ENCODE measurements around the gene ABHD17B. TPM values are rescaled to one million over a fixed set of nuclear protein-coding genes. Genes with fewer than 3 reads are reported as not detected.

Gene ABHD17B
- polyA plus RNA-seq, 2 donors = 8.1 to 9.8 TPM

DNA sequence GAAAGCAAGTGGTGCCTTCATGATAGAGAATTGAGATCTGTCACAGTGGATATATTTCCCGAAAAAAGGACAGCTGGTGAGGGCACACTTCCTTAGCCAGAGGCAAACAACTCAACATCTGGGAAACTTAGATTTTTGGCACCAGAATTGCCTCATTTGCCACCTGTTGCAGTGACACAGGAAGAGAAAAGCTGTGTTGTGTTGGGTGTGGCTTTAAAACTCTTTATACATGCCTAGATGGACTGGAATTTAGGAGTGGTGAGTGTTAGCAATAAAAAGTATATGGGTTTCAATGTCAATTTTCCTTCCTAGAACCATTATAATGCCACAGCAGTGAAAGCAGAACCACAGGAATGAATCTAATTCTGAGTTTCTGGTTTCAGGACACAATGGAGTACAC lies 80.1 kb downstream of the ABHD17B start:
- Histone ChIP-seq H3K4me1 (ENCODE audit: control insufficient read depth in 2 of 2, insufficient read depth in 2 of 2, low read length in 1 of 2) (no peaks in the 10 kb centered on the region), H3K27me3 (ENCODE audit: control insufficient read depth in 1 of 2, insufficient read depth in 2 of 2, low read length in 2 of 2) (no peaks in the 10 kb centered on the region), H3K9me3 (ENCODE audit: control insufficient read depth in 2 of 2, insufficient read depth in 1 of 2, low read depth in 1 of 2, low read length in 1 of 2) (no peaks in the 10 kb centered on the region), H3K27ac (ENCODE audit: low read depth in 2 of 2, low read length in 1 of 2) (no peak overlapping the region), H3K4me3 (ENCODE audit: low read depth in 1 of 2, low read length in 2 of 2) (no peak overlapping the region), H3K36me3 (ENCODE audit: control insufficient read depth in 2 of 2, insufficient read depth in 2 of 2, low read length in 1 of 2) (no peaks in the 10 kb centered on the region)
- 47 to 49% methylated on average over 1 of the region's 1 CpG for WGBS, 2 donors

- Histone ChIP-seq H3K4me1 (ENCODE audit: control insufficient read depth in 2 of 2, insufficient read depth in 2 of 2, low read length in 1 of 2) (no peaks in the 10 kb centered on the region), H3K27me3 (ENCODE audit: control insufficient read depth in 1 of 2, insufficient read depth in 2 of 2, low read length in 2 of 2) (no peaks in the 10 kb centered on the region), H3K4me3 (ENCODE audit: low read depth in 1 of 2, low read length in 2 of 2) (no peak overlapping the region), H3K9me3 (ENCODE audit: control insufficient read depth in 2 of 2, insufficient read depth in 1 of 2, low read depth in 1 of 2, low read length in 1 of 2) (no peaks in the 10 kb centered on the region), H3K27ac (ENCODE audit: low read depth in 2 of 2, low read length in 1 of 2) (no peak overlapping the region), H3K36me3 (ENCODE audit: control insufficient read depth in 2 of 2, insufficient read depth in 2 of 2, low read length in 1 of 2) (no peaks in the 10 kb centered on the region)
- WGBS, 2 donors = 58 to 60% methylated on average over 3 of the region's 3 CpGs
Observed at GRCh38 chr9:71830153-71830552, 80.8 kb downstream of the ABHD17B start.

GRCh38 chr9:71826279-71826678 lies 84.7 kb downstream of the ABHD17B start:
- Histone ChIP-seq H3K36me3 (ENCODE audit: control insufficient read depth in 2 of 2, insufficient read depth in 2 of 2, low read length in 1 of 2) (no peaks in the 10 kb centered on the region), H3K4me3 (ENCODE audit: low read depth in 1 of 2, low read length in 2 of 2) (no peak overlapping the region), H3K27ac (ENCODE audit: low read depth in 2 of 2, low read length in 1 of 2) (no peak overlapping the region), H3K4me1 (ENCODE audit: control insufficient read depth in 2 of 2, insufficient read depth in 2 of 2, low read length in 1 of 2) (no peaks in the 10 kb centered on the region), H3K9me3 (ENCODE audit: control insufficient read depth in 2 of 2, insufficient read depth in 1 of 2, low read depth in 1 of 2, low read length in 1 of 2) (no peaks in the 10 kb centered on the region), H3K27me3 (ENCODE audit: control insufficient read depth in 1 of 2, insufficient read depth in 2 of 2, low read length in 2 of 2) (no peaks in the 10 kb centered on the region)
- WGBS, 2 donors = 36% methylated on average over 2 of the region's 2 CpGs

DNA sequence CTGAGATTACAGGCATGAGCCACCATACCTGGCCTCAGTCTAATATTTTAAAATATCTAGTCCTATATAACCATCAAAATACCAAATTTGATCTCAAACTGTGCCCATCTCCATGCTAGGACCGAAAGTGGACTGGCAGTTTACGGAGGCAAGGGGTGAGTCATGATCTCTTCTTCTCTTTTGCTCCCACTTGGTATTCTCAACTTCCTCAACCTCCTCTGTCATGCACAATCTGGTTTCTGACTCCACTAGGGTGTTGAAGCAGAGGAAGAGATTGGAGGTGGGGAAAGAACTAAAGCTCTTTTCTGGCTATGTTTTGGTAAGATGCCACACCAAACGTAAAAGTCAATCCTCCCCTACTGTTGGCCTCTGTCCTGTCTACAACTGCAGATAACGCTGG lies 86.7 kb downstream of the ABHD17B start:
- no peaks in the 10 kb centered on the region for H3K36me3 ChIP-seq (ENCODE audit: control insufficient read depth in 2 of 2, insufficient read depth in 2 of 2, low read length in 1 of 2)
- H3K4me1 ChIP-seq (ENCODE audit: control insufficient read depth in 2 of 2, insufficient read depth in 2 of 2, low read length in 1 of 2) = no peaks in the 10 kb centered on the region
- no peaks in the 10 kb centered on the region for H3K9me3 ChIP-seq (ENCODE audit: control insufficient read depth in 2 of 2, insufficient read depth in 1 of 2, low read depth in 1 of 2, low read length in 1 of 2)
- WGBS, 2 donors = 79 to 84% methylated on average over 4 of the region's 4 CpGs
- no peak overlapping the region for H3K4me3 ChIP-seq (ENCODE audit: low read depth in 1 of 2, low read length in 2 of 2)
- H3K27ac ChIP-seq (ENCODE audit: low read depth in 2 of 2, low read length in 1 of 2) = no peak overlapping the region
- no peaks in the 10 kb centered on the region for H3K27me3 ChIP-seq (ENCODE audit: control insufficient read depth in 1 of 2, insufficient read depth in 2 of 2, low read length in 2 of 2)

- H3K27me3 ChIP-seq (ENCODE audit: control insufficient read depth in 1 of 2, insufficient read depth in 2 of 2, low read length in 2 of 2) = no peaks in the 10 kb centered on the region
- no peak overlapping the region for H3K4me3 ChIP-seq (ENCODE audit: low read depth in 1 of 2, low read length in 2 of 2)
- no peak overlapping the region for H3K27ac ChIP-seq (ENCODE audit: low read depth in 2 of 2, low read length in 1 of 2)
- no peaks in the 10 kb centered on the region for H3K4me1 ChIP-seq (ENCODE audit: control insufficient read depth in 2 of 2, insufficient read depth in 2 of 2, low read length in 1 of 2)
- H3K9me3 ChIP-seq (ENCODE audit: control insufficient read depth in 2 of 2, insufficient read depth in 1 of 2, low read depth in 1 of 2, low read length in 1 of 2) = no peaks in the 10 kb centered on the region
- no peaks in the 10 kb centered on the region for H3K36me3 ChIP-seq (ENCODE audit: control insufficient read depth in 2 of 2, insufficient read depth in 2 of 2, low read length in 1 of 2)
Observed at GRCh38 chr9:71822935-71823334, 88.1 kb downstream of the ABHD17B start.

- 73 to 85% methylated on average over 3 of the region's 3 CpGs for WGBS, 2 donors
- no peaks in the 10 kb centered on the region for H3K4me1 ChIP-seq (ENCODE audit: control insufficient read depth in 2 of 2, insufficient read depth in 2 of 2, low read length in 1 of 2)
- no peak overlapping the region for H3K27ac ChIP-seq (ENCODE audit: low read depth in 2 of 2, low read length in 1 of 2)
- no peaks in the 10 kb centered on the region for H3K9me3 ChIP-seq (ENCODE audit: control insufficient read depth in 2 of 2, insufficient read depth in 1 of 2, low read depth in 1 of 2, low read length in 1 of 2)
- no peak overlapping the region for H3K4me3 ChIP-seq (ENCODE audit: low read depth in 1 of 2, low read length in 2 of 2)
- no peaks in the 10 kb centered on the region for H3K27me3 ChIP-seq (ENCODE audit: control insufficient read depth in 1 of 2, insufficient read depth in 2 of 2, low read length in 2 of 2)
- H3K36me3 ChIP-seq (ENCODE audit: control insufficient read depth in 2 of 2, insufficient read depth in 2 of 2, low read length in 1 of 2) = no peaks in the 10 kb centered on the region
Observed at GRCh38 chr9:71822456-71822855, 88.5 kb downstream of the ABHD17B start.

- no peaks in the 10 kb centered on the region for H3K4me1 ChIP-seq (ENCODE audit: control insufficient read depth in 2 of 2, insufficient read depth in 2 of 2, low read length in 1 of 2)
- no peaks in the 10 kb centered on the region for H3K9me3 ChIP-seq (ENCODE audit: control insufficient read depth in 2 of 2, insufficient read depth in 1 of 2, low read depth in 1 of 2, low read length in 1 of 2)
- 87 to 90% methylated on average over 3 of the region's 3 CpGs for WGBS, 2 donors
- H3K36me3 ChIP-seq (ENCODE audit: control insufficient read depth in 2 of 2, insufficient read depth in 2 of 2, low read length in 1 of 2) = no peaks in the 10 kb centered on the region
- no peak overlapping the region for H3K27ac ChIP-seq (ENCODE audit: low read depth in 2 of 2, low read length in 1 of 2)
- H3K27me3 ChIP-seq (ENCODE audit: control insufficient read depth in 1 of 2, insufficient read depth in 2 of 2, low read length in 2 of 2) = no peaks in the 10 kb centered on the region
- H3K4me3 ChIP-seq (ENCODE audit: low read depth in 1 of 2, low read length in 2 of 2) = no peak overlapping the region
Observed at GRCh38 chr9:71821405-71821804, 89.6 kb downstream of the ABHD17B start.

DNA sequence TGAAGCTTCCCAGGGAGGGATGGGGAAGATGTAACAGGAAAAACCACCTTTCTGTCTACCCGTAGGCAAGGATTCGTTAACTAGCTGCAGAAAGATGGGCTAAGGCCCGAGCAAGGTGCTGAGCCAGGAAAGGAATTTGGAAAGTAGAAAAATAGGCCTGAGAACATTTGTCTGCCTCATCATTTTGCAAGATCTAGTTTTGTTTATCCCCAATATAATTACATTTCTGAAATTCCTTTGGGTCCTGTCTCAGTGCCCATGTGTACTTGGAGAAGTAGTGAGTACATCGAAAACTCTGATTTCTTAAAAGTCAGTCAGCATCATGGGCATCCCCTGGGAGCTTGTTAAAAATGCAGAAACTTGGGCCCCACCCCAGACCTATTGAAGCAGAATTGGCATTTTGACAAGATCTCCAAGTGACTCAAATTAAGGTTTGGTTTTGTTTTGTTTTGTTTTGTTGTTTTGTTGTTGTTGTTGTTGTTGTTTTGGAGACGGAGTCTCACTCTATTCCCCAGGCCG lies 90.5 kb downstream of the ABHD17B start:
- Histone ChIP-seq H3K36me3 (ENCODE audit: control insufficient read depth in 2 of 2, insufficient read depth in 2 of 2, low read length in 1 of 2) (no peaks in the 10 kb centered on the region), H3K4me1 (ENCODE audit: control insufficient read depth in 2 of 2, insufficient read depth in 2 of 2, low read length in 1 of 2) (no peaks in the 10 kb centered on the region), H3K27me3 (ENCODE audit: control insufficient read depth in 1 of 2, insufficient read depth in 2 of 2, low read length in 2 of 2) (no peaks in the 10 kb centered on the region), H3K27ac (ENCODE audit: low read depth in 2 of 2, low read length in 1 of 2) (no peak overlapping the region), H3K9me3 (ENCODE audit: control insufficient read depth in 2 of 2, insufficient read depth in 1 of 2, low read depth in 1 of 2, low read length in 1 of 2) (no peaks in the 10 kb centered on the region), H3K4me3 (ENCODE audit: low read depth in 1 of 2, low read length in 2 of 2) (no peak overlapping the region)
- 46 to 55% methylated on average over 6 of the region's 6 CpGs for WGBS, 2 donors

GRCh38 chr9:71819115-71819739 lies 91.8 kb downstream of the ABHD17B start:
- H3K4me3 ChIP-seq (ENCODE audit: low read depth in 1 of 2, low read length in 2 of 2) = no peak overlapping the region
- no peak overlapping the region for H3K27ac ChIP-seq (ENCODE audit: low read depth in 2 of 2, low read length in 1 of 2)
- H3K9me3 ChIP-seq (ENCODE audit: control insufficient read depth in 2 of 2, insufficient read depth in 1 of 2, low read depth in 1 of 2, low read length in 1 of 2) = no peaks in the 10 kb centered on the region
- H3K27me3 ChIP-seq (ENCODE audit: control insufficient read depth in 1 of 2, insufficient read depth in 2 of 2, low read length in 2 of 2) = no peaks in the 10 kb centered on the region
- 82 to 86% methylated on average over 8 of the region's 8 CpGs for WGBS, 2 donors
- no peaks in the 10 kb centered on the region for H3K4me1 ChIP-seq (ENCODE audit: control insufficient read depth in 2 of 2, insufficient read depth in 2 of 2, low read length in 1 of 2)
- H3K36me3 ChIP-seq (ENCODE audit: control insufficient read depth in 2 of 2, insufficient read depth in 2 of 2, low read length in 1 of 2) = no peaks in the 10 kb centered on the region

DNA sequence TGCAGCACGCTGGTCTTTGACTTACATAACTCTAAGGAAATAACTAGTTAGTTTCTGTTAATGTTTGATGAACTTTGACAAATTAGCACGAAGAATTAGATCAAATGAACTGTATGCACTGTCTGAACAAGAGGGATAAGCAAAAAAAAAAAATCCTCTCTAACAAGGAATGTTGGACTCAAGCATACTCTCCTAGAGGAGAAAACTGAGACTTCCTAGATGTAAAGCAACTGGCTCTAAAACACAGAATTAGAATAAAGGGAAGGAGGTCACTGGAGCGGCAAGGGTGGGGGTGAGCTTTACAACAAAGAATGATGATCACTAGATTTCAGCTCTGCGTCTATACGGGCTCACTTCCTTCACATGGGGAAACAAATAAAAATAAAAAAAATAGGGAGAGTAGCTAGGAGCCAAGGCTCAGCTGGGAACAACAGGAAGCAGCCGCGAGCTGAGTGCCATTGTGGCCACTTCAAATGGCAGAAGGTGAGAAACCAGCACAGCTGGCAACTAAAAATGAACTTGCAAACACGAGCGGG lies 94.0 kb downstream of the ABHD17B start:
- no peak overlapping the region for H3K27ac ChIP-seq (ENCODE audit: low read depth in 2 of 2, low read length in 1 of 2)
- no peaks in the 10 kb centered on the region for H3K4me1 ChIP-seq (ENCODE audit: control insufficient read depth in 2 of 2, insufficient read depth in 2 of 2, low read length in 1 of 2)
- H3K4me3 ChIP-seq (ENCODE audit: low read depth in 1 of 2, low read length in 2 of 2) = no peak overlapping the region
- WGBS, 2 donors = 60 to 70% methylated on average over 9 of the region's 9 CpGs
- no peaks in the 10 kb centered on the region for H3K9me3 ChIP-seq (ENCODE audit: control insufficient read depth in 2 of 2, insufficient read depth in 1 of 2, low read depth in 1 of 2, low read length in 1 of 2)
- H3K27me3 ChIP-seq (ENCODE audit: control insufficient read depth in 1 of 2, insufficient read depth in 2 of 2, low read length in 2 of 2) = no peaks in the 10 kb centered on the region
- no peaks in the 10 kb centered on the region for H3K36me3 ChIP-seq (ENCODE audit: control insufficient read depth in 2 of 2, insufficient read depth in 2 of 2, low read length in 1 of 2)
